Measurements from ENCODE around the gene ME1. TPM values are rescaled to one million over a fixed set of nuclear protein-coding genes. Genes with fewer than 3 reads are reported as not detected.

The ME1 gene
- total RNA-seq, 4 donors from 2014 or later = 12.8 to 40.5 (median 28.4) TPM

DNA sequence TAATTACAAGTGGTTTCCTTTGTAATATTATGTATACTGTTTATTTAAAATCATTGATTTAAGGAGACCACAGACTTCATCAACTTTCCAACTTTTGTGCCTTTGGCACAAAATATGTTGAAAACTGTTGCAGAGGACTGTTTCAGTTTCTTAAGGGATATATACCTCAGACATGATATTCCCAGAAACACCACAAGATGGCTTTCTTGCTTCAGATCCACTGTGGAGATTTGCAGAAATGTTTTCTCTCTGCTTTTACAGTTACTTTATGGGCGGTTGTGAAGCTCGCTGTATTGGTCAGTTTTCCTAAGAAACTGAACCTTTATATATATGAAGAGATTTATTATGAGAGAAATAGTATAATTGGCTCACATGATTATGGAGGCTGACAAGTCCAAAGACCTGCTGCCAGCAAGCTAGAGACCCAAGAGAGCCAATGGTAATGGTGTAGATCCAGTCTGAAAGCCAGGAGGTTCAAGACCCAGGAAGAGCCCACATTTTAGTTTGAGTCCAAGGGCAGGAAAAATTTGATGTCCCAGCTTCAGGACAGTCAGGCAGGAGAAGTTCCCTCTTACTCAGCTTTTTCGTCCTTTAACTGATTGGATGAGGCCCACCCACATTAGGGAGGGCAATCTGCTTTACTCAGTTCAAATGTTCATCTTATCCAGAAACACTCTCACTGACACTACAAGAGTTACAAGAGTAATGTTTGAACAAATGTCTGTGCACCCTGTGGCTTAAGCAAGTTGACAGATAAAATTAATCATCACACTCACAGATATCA is 12.8 kb downstream of the ME1 start:
- TF ChIP-seq, protein P1, sequence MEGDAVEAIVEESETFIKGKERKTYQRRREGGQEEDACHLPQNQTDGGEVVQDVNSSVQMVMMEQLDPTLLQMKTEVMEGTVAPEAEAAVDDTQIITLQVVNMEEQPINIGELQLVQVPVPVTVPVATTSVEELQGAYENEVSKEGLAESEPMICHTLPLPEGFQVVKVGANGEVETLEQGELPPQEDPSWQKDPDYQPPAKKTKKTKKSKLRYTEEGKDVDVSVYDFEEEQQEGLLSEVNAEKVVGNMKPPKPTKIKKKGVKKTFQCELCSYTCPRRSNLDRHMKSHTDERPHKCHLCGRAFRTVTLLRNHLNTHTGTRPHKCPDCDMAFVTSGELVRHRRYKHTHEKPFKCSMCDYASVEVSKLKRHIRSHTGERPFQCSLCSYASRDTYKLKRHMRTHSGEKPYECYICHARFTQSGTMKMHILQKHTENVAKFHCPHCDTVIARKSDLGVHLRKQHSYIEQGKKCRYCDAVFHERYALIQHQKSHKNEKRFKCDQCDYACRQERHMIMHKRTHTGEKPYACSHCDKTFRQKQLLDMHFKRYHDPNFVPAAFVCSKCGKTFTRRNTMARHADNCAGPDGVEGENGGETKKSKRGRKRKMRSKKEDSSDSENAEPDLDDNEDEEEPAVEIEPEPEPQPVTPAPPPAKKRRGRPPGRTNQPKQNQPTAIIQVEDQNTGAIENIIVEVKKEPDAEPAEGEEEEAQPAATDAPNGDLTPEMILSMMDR (IDR thresholded peaks at IDR 0.05) = peak; percentile 24 to 34
- TF ChIP-seq POLR2A (IDR thresholded peaks at IDR 0.05) (no peak), EP300 (IDR thresholded peaks at IDR 0.05) (no peak), POLR2AphosphoS5 (IDR thresholded peaks at IDR 0.05) (no peak)
- no peak for DNase-seq (ENCODE audit: low spot score in 2 of 2)

DNA sequence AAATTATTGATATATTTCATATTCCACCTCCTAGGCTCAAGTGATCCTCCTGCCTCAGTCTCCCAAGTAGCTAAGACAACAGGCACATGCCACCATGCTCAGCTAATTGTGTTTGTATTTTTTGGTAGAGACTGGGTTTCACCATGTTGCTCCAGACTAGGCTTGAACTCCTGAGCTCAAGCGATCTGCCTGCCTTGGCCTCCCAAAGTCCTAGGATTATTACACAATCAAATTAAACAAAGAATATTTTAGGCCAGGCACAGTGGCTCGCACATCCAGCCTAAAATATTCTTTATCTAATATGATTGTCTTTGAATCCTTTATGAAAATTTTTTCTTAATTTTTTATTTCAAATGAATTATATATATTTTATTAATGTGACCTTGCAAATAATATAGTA is 17.8 kb downstream of the ME1 start:
- no peak for DNase-seq (ENCODE audit: low spot score in 2 of 2)
- H3K4me1 ChIP-seq = no peaks in the 10 kb centered on the region
- TF ChIP-seq EP300 (IDR thresholded peaks at IDR 0.05) (no peak), POLR2AphosphoS5 (IDR thresholded peaks at IDR 0.05) (no peak), POLR2A (IDR thresholded peaks at IDR 0.05) (no peak)
- TF ChIP-seq, protein P1 (IDR thresholded peaks at IDR 0.05) = no peak
- no peak overlapping the region for H3K4me3 ChIP-seq
- no peaks in the 10 kb centered on the region for H3K27me3 ChIP-seq
- 88% methylated on average over 2 of the region's 2 CpGs for WGBS
- no peaks in the 10 kb centered on the region for H3K9me3 ChIP-seq
- H3K36me3 ChIP-seq = no peaks in the 10 kb centered on the region
- H3K27ac ChIP-seq = no peak overlapping the region

More for the DNA sequence above, 12.8 kb downstream of the ME1 start:
- no peaks in the 10 kb centered on the region for H3K27me3 ChIP-seq
- H3K27ac ChIP-seq = no peak overlapping the region
- 63% methylated on average over 3 of the region's 3 CpGs for WGBS
- H3K4me1 ChIP-seq = no peaks in the 10 kb centered on the region
- no peaks in the 10 kb centered on the region for H3K36me3 ChIP-seq
- no peak overlapping the region for H3K4me3 ChIP-seq
- no peaks in the 10 kb centered on the region for H3K9me3 ChIP-seq

DNA sequence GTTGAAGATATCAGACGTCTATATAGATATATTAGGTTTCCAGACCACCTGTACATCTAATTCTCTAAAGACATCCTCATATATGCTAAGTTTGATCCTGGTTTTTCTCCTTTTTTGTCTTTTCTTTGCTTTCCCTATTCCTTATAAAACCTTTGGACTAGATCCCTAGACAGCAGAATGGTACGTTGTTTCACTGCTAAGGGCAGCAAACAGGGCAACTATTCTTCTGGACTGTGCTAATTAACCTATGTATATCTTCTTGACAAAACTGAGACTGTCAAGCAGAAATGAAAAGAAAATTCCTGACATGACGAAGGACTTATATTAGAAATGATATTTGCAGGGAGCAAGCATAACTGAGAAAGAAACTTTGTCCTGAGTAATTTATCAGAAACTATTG is 19.1 kb downstream of the ME1 start:
- no peaks in the 10 kb centered on the region for H3K36me3 ChIP-seq
- no peaks in the 10 kb centered on the region for H3K9me3 ChIP-seq
- H3K27ac ChIP-seq = no peak overlapping the region
- no peaks in the 10 kb centered on the region for H3K4me1 ChIP-seq
- TF ChIP-seq, protein P1 (IDR thresholded peaks at IDR 0.05) = no peak
- TF ChIP-seq POLR2A (IDR thresholded peaks at IDR 0.05) = no peak
- H3K27me3 ChIP-seq = no peaks in the 10 kb centered on the region
- H3K4me3 ChIP-seq = no peak overlapping the region
- WGBS = 79% methylated on average over 3 of the region's 3 CpGs
- no peak for DNase-seq (ENCODE audit: low spot score in 2 of 2)

DNA sequence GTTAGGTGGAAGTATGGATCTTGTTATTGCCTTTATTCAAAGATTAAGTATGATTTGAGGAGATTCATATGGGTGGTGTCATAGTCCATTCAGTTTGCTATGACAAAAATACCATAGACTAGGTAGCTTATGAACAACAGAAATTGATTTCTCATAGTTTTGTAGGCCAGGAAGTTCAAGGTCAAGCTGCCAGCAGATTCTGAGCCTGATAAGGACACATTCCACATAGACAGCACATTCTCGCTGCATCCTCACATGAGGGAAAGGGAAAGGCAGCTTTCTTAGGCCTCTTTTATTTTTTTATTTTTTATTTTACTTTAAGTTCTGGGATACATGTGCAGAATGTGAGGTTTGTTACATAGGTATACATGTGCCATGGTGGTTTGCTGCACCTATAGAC is 27.7 kb downstream of the ME1 start:
- Histone ChIP-seq H3K27ac (no peak overlapping the region), H3K4me1 (no peaks in the 10 kb centered on the region), H3K36me3 (no peaks in the 10 kb centered on the region), H3K9me3 (no peaks in the 10 kb centered on the region), H3K4me3 (no peak overlapping the region), H3K27me3 (no peaks in the 10 kb centered on the region)
- DNase-seq (ENCODE audit: low spot score in 2 of 2) = no peak
- TF ChIP-seq, protein P1 (IDR thresholded peaks at IDR 0.05) = no peak
- no peak for TF ChIP-seq EP300 (IDR thresholded peaks at IDR 0.05)
- no peak for TF ChIP-seq POLR2A (IDR thresholded peaks at IDR 0.05)
- no peak for TF ChIP-seq POLR2AphosphoS5 (IDR thresholded peaks at IDR 0.05)
- 87% methylated on average over 1 of the region's 1 CpG for WGBS

DNA sequence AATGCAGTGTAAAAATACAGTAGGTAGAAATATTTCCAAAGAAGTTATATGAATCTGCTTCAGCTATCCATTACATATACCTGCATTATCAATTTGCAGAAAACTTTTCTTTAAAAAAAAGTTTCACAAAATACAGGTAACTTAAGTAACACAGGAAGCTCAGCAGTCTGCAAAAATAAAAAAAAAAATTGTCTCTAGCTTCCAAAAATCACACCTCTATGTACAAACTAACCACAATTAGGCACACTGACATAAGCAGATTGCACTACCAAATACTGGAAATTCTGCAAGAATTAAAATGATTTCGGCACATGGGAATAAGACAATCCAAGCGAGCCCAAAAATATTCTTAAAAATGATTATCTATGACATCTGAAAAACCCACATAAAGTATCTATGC is 41.2 kb downstream of the ME1 start:
- 76% methylated on average over 2 of the region's 2 CpGs for WGBS
- Histone ChIP-seq H3K27me3 (no peaks in the 10 kb centered on the region), H3K36me3 (no peaks in the 10 kb centered on the region), H3K4me1 (no peaks in the 10 kb centered on the region), H3K27ac (no peak overlapping the region), H3K9me3 (no peaks in the 10 kb centered on the region), H3K4me3 (no peak overlapping the region)
- TF ChIP-seq POLR2A (IDR thresholded peaks at IDR 0.05) = no peak
- no peak for TF ChIP-seq EP300 (IDR thresholded peaks at IDR 0.05)
- TF ChIP-seq POLR2AphosphoS5 (IDR thresholded peaks at IDR 0.05) = no peak
- TF ChIP-seq, protein P1 (IDR thresholded peaks at IDR 0.05) = no peak
- DNase-seq (ENCODE audit: low spot score in 2 of 2) = no peak
